ENCODE data around the gene PYCARD. TPM values are rescaled to one million over a fixed set of nuclear protein-coding genes. Genes with fewer than 3 reads are reported as not detected.
"Not testable (repeated sequence)": the region's sequence is repeated elsewhere in the genome, so short reads cannot be mapped to it uniquely, and the experiment has no call there.

PYCARD gene
- total RNA-seq, 1 experiment from 2014 or later, result not detected

- H3K9ac ChIP-seq (ENCODE audit: low read length), result no peak overlapping the region
- DNase-seq (ENCODE audit: low read depth, low spot score) (no peak), ATAC-seq (no peak)
- H3K9me3 ChIP-seq (ENCODE audit: control insufficient read depth in 1 of 2, insufficient read depth in 1 of 2, low read depth in 1 of 2, low read length in 2 of 2), result no peaks in the 10 kb centered on the region
- no peak overlapping the region for H3K4me2 ChIP-seq (ENCODE audit: low read length)
- RAD21 ChIA-PET (ENCODE audit: low non-redundant PET in 1 of 2, low total read pairs in 2 of 2, uncharacterized antibody in 2 of 2, unreplicated experiment in 2 of 2), result no interaction called here
- no peak overlapping the region for H3K4me3 ChIP-seq (replicated peaks in 1 of 2; ENCODE audit: low read depth in 1 of 2, low read length in 2 of 2)
- POLR2A ChIA-PET, result no interaction called here
- no peak overlapping the region for H3K27ac ChIP-seq (ENCODE audit: low read depth, low read length)
- BruUV-seq (replicated peaks), result no TSS peak
- TF ChIP-seq MAX (IDR thresholded peaks at IDR 0.05), result no peak
- no peak for TF ChIP-seq JUND (IDR thresholded peaks at IDR 0.05)
- TF ChIP-seq ATF3 (IDR thresholded peaks at IDR 0.05), result no peak
- no peak for TF ChIP-seq SP1 (IDR thresholded peaks at IDR 0.05; ENCODE audit: low read depth)
- TF ChIP-seq EZH2 (IDR thresholded peaks at IDR 0.05), result no peak
- H3K36me3 ChIP-seq (ENCODE audit: control insufficient read depth in 1 of 2, insufficient read depth in 2 of 2, low read length in 2 of 2), result no peaks in the 10 kb centered on the region
- CTCF ChIA-PET, result no interaction called here
- H2AFZ ChIP-seq (ENCODE audit: low read depth, low read length, poor library complexity, severe bottlenecking), result no peak overlapping the region
- no peaks in the 10 kb centered on the region for H3K9me2 ChIP-seq (ENCODE audit: insufficient read depth)
- H3K4me1 ChIP-seq (ENCODE audit: control insufficient read depth in 1 of 2, insufficient read depth in 2 of 2, low read length in 2 of 2), result no peaks in the 10 kb centered on the region
- H3K79me2 ChIP-seq (ENCODE audit: insufficient read depth, low read length), result no peaks in the 10 kb centered on the region
- intact Hi-C loops (cut with micrococcal nuclease), result no loop called here
- H3K27me3 ChIP-seq (ENCODE audit: insufficient read depth, low read length), result no peaks in the 10 kb centered on the region
- H4K20me1 ChIP-seq (ENCODE audit: insufficient read depth), result no peaks in the 10 kb centered on the region
Observed at GRCh38 chr16:31246296-31246695, 43.7 kb upstream of the PYCARD start.

- H2AFZ ChIP-seq (ENCODE audit: low read depth, low read length, poor library complexity, severe bottlenecking); H4K20me1 ChIP-seq (ENCODE audit: insufficient read depth); H3K27me3 ChIP-seq (ENCODE audit: insufficient read depth, low read length); intact Hi-C loops (cut with micrococcal nuclease); CTCF ChIA-PET; H3K27ac ChIP-seq (ENCODE audit: low read depth, low read length); DNase-seq (ENCODE audit: low read depth, low spot score); RAD21 ChIA-PET (ENCODE audit: low non-redundant PET in 1 of 2, low total read pairs in 2 of 2, uncharacterized antibody in 2 of 2, unreplicated experiment in 2 of 2); H3K9me3 ChIP-seq (ENCODE audit: control insufficient read depth in 1 of 2, insufficient read depth in 1 of 2, low read depth in 1 of 2, low read length in 2 of 2); ATAC-seq; BruUV-seq (replicated peaks); H3K36me3 ChIP-seq (ENCODE audit: control insufficient read depth in 1 of 2, insufficient read depth in 2 of 2, low read length in 2 of 2); H3K4me3 ChIP-seq (replicated peaks in 1 of 2; ENCODE audit: low read depth in 1 of 2, low read length in 2 of 2); H3K9me2 ChIP-seq (ENCODE audit: insufficient read depth); POLR2A ChIA-PET; H3K4me2 ChIP-seq (ENCODE audit: low read length); H3K4me1 ChIP-seq (ENCODE audit: control insufficient read depth in 1 of 2, insufficient read depth in 2 of 2, low read length in 2 of 2); H3K9ac ChIP-seq (ENCODE audit: low read length); H3K79me2 ChIP-seq (ENCODE audit: insufficient read depth, low read length): not testable (repeated sequence)
Observed at GRCh38 chr16:31245598-31245997, 43.0 kb upstream of the PYCARD start.

Measured in HCT116 (cell line).